Adrenal gland (tissue), 5 donors: Measurements from ENCODE around the gene TPSG1.

ENCODE experiments used
- CTCF ChIP-seq, 6 experiments: fragments of 450-650 bp in 4 of 6; fragments of 200-600 bp in 2 of 6; sonication (generic) in 1 of 6; IDR thresholded peaks; 1 replicate in 5 of 6; 2 replicates in 1 of 6; pipeline versions ENCODE4 v1.5.1 to v1.8.0; 2016 to 2021; ENCODE audit warnings: antibody characterized with exemption in 6 of 6, mild to moderate bottlenecking in 2 of 6, moderate library complexity in 1 of 6
- POLR2A ChIP-seq, 2 donors: fragments of 450-650 bp; IDR thresholded peaks; one replicate each; pipeline ENCODE4 v1.6.1; 2017; ENCODE audit warnings: antibody characterized with exemption in 2 of 2, mild to moderate bottlenecking in 2 of 2, moderate library complexity in 1 of 2
- donor health status: DM: no; HTN: no; CAD: no.

GRCh38 chr16:1260101-1260680 is 35.1 kb upstream of the TPSG1 start:
- TF ChIP-seq CTCF (IDR thresholded peaks at IDR 0.05) (no peak), POLR2A (IDR thresholded peaks at IDR 0.05) (no peak)
